NCI-H526 treated with DMSO at 0.1 percent for 48 hours (cell line): Measurements from ENCODE around the gene PYM1.
"Not testable (repeated sequence)": the region's sequence is repeated elsewhere in the genome, so short reads cannot be mapped to it uniquely, and the experiment has no call there.

Experiments
- DNase-seq: peaks from one replicate; lab custom pipeline; 2025; lab: John Stamatoyannopoulos, UW

The PYM1 gene

DNA sequence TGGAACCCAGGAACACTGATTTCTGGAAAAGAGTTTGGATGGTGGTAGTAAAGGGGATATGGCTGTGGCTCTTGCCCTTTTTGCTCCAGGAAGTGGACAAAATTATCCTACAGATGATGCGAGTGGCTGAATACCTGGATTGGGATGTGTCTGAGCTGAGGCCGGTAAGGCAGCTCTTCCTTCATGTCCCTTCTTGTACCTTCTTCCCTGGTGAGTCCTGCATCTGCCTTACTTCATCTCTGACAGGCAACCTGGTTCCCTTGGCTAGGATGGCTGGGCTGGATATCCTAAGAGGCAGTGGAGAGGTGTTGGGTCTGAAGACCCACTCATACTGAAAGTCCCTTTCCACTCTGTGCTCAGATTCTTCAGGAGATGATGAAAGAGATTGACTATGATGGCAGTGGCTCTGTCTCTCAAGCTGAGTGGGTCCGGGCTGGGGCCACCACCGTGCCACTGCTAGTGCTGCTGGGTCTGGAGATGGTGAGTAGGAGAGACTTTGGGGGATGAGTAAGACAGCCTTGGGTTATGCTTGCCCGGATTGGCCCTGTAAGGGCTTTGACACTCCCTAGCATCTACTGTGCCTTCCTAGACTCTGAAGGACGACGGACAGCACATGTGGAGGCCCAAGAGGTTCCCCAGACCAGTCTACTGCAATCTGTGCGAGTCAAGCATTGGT, 11.3 kb upstream of the PYM1 start:
- DNase-seq, result no peak

DNA sequence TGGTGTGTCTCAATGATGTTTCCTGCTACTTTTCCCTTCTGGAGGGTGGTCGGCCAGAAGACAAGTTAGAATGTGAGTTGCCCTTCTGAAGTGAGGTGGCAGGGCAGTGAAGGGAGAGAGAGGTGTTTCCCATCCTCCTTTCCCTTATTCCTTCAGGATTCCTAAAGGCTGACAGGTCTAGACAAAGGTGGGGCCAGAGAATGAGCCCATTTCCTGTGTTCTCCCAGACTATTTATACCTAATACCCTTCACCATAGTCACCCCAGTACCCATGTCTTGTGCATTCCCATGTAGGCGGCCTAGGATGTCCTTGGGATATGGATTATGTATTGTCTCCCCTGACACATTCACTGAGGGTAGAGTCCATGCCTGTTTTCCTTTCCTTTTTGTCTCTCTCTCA, 10.3 kb upstream of the PYM1 start:
- DNase-seq, result no peak

DNA sequence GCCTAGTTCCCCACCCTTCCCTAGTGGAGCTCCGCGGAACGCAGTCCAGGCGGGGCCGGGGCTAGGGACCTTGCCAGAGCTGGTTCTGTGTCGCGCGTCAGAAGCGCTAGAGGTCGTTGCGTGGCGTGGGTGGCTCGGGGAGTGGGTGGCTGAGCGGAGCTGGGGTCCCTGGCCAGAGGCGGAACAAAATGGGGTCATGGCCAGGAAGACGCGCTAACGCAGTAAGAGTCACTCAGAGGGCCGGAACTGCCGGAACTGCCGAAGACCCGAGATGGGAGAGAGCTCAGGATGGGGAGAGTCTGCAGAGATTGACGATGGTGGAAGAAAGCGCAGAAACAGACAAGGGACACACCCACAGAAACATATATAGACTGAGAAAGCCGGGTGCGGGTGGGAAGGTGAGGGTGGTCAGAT, 8.1 kb upstream of the PYM1 start:
- DNase-seq, result no peak

DNA sequence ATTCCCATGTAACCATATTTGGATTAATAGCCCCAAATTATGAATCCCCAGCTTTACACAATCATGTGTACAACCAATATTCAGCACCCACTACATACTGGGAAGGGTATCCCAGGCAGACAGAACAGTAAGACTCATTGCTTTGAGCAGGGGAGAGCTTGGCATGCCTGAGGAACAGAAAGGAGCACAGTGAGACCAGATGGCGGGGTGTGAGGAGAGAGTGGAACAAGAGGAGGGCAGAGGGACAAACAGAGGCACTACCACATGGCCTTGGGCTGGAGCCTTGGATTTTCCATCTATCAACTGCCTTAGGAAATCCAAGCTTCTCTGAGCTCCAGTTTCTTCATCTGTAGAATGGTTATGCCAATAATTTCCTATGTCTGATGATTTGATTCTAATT, 7.1 kb upstream of the PYM1 start:
- DNase-seq, result no peak

DNA sequence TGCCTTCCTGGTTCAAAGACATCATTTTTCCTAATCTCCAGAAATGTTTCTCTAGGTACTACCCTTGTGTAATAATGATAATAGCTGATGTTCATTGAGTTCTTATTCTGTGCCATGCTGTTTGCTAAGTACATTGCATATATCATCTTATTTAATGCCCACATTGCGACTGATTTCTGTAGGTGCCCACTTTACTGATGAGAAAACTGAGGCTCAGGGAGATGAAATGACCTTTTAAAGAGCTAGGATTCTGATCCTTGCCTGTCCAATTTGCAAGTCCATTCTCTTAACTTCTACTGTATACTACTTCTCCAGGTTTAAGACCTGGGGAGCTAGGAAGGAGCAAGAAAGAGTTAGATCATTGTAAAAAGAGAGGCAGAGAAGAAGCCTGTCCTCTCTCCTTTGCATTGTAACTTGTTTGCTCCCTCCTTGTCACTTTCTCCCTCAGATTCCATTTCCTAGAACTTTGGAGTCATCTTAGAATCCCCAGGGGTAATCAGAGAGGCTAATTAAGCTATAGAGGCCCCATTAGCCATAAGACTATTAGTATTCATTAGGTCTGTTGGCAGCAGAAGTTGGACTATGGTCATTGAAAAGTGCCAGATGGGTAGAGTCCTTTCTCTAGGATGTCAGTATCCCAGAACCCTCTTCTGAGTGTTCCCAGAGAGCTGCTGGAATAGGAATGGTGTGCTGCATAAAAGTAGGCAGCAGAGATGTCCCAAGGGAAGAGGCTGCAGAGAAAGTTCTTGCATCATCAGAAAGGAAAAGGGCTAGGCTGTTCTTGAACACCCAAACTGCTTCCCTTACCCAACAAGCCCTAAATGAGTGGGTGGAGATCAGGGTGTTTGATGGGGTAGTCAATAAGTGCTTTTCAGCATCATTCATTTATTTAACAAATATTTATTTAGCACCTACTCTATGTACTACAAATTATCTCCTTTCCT, 6.4 kb upstream of the PYM1 start:
- DNase-seq, result no peak

DNA sequence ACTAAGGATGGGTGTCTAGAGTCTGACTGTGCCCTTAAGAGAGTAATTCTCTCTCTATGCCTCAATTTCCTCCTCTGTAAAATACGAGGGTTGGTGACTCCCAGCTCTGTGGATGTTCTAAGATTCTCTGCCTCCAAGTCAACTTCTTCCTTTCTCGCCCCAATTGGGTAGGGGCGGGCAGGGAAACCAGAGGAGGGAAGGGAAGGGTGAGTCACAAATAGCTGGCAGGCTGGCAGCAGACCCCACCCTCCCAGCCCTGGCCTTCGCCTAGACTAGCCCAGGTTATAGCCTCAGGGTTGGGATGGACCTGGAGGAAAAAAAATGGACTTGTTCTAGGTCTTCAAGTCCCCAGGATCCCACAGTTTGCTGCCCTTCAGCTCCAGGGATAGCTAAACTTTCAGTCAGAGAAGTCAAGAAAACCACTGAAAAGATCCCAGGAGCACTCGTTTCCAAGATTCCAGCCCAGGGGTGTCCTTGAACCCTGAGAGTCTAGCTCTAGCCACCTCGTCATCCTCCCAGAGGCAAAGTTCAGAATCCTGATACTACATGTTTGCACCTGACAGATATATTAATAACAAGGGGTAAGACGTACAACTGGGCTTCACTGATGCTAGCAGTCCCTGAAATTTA, 5.6 kb upstream of the PYM1 start:
- no peak for DNase-seq

DNA sequence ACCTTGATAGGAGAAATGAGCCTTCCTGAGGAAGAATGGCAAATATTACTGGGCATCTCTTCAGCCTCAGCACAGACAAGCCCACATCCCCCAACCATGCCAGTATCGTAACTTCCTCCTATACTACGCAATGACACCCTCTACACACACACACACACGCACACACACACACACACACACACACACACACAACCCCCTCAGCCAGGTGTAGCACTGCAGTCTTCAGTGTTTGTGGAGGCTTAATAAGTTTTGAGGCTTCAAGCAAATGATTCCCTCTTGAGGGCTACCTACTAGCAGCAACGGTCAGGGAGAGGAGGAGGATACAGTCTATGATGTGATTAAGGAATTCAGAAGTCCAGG, 4.8 kb upstream of the PYM1 start:
- no peak for DNase-seq

DNA sequence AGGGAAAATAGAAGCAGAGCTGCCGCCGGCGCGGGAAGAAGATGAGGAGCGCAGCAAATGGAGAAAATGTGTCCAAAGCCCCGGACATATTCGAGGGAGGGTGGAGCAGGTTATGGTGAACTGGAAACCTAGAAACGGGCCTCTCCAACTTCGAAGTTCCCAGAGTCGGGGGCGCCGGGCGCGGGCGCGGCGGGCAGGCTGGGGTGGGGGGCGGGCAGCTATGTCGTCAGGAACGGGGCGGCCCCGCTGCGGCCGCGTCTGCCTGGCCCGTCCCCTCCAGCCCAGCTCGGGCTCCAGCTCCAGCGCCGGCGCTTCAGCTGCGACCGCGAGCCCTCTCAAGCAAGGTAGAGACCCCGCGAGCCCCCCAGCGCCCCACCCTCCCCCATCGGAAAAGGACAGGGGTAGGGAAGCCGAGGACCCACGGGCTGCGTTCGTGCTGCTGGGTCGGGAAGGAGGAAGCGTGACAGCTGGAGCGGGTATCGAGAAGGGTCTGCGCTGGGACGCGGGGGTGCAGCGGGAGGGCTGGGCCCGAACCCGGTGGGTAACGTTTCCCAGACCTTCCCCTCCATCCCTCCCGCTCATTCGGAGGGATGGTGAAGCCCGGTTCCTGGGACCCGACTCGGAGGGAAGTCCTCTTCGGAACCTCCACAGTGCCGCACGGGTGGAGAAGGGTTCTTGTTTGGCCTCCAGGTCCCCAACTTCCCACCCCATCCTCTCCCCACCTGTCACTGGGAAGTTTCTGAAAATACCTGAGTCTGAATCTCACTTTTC, 4.3 kb upstream of the PYM1 start:
- DNase-seq, result no peak

DNA sequence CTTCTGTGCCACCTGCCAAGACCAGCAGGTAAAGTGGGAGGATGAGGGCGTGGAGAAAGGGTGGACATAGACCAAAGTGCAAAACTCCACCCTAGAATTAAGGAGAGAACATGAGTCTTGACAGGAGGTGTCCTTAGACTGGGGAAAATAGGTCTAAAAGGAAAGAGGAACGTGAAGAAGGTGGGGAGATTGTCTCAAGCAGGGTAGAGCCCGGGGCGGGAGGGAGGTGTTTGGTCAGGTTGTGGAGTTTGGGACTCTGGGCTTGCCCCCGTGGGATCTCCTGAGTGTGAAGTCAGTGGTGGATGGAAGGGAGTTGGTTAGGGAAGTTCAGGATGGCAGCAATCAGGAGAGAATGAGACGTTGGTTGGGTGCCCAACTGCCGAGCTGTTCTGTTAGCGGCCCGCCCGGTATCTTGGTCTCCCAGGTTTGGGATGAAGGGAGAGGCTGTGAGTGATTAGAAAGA, 3.7 kb upstream of the PYM1 start:
- no peak for DNase-seq

DNA sequence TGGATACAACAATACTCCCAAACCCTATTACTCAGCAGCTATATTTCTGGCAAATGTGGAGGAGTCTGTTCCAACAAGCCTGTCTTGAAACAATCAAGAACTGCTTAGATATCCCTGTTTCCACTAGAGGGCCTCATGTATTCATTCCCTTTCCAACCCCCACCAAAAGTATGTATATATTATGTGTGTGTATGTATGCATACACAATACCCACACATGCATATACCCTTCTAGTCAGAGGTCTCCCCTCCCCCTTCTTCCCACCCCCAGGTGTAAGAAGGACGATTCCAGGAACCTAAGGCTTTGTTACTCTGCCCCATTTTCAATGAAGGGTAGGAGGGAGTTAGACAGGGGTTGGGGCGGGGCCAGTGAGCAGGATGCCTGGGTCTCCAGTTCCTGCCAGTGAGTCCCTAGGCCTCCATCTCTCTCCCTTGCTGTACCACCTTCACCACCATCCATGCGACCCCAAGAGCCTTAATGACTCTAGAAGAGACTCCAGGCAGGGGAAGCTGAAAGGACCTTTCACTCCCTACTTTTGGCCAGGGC, 3.1 kb upstream of the PYM1 start, which contains the start of gene DGKA:
TSS of gene DGKA (plus strand) at position 392 of the 546 bp plus-strand sequence. CDS start 5,342 bp downstream, outside the sequence.
- peak; percentile 60 for DNase-seq

DNA sequence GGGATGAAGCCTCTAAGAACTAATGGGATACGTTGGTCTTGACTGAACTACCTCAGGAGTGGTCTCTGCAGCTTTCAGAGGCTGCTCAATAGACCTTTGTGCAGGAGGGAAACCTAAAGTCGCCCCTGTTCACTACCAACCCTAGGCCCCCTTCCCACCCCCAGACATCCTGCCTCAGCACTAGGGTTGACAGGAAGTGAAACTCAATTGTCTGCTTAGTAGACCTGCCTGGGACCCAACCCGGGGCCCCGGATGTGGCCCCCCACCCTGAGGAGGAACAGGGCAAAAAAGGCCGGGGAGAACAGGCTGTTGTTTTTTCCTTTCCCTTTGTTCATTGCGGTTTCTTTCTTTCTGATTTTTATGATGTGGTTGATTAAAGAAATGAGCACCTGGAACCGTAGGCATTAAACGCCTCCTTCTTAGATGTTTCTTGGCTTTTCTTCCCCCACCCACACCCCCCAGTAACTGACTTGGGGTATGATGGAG, 1.7 kb upstream of the PYM1 start:
- no peak for DNase-seq

DNA sequence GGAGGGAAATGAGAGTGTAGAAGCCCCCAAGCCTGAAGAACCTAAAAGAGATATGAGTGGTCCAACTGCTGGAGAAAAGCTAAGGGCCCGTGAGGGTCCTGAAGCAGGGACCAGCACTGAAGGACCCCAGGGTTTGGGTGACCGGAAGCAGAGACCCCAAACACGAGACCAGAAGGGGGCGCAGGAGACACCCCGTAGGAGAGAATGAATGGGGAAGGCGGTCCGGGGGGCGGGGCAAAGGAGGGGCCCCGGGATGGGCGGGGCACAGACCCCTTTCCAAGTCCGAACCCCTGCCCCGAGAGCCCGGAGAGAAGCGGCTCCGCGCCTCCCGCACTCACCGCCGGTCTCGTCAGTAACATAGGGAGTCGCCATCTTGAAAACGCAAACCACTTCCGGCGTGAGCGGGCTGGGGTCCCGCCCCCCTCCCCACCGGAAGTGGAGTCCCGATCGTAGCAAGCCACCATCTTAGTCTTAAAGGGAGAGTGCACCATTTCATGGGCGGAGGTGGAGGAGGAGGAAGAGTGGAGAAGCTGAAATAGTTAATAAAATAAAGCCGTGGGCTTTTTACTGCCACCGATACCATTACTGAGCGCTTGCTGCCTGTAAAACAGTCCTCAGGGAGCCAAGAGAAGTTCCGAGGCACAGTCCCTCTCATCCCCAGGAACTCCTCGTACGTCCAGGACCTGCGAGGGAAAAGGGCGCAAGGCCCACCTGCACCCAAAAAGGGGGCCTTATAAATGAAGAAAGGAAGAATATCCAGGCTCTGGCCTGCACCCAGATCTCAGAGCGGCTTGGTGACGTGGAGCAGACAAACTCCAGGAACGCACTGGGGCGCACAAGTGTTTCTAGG, 731 bp downstream of the PYM1 start:
- DNase-seq, result peak; percentile 91

DNA sequence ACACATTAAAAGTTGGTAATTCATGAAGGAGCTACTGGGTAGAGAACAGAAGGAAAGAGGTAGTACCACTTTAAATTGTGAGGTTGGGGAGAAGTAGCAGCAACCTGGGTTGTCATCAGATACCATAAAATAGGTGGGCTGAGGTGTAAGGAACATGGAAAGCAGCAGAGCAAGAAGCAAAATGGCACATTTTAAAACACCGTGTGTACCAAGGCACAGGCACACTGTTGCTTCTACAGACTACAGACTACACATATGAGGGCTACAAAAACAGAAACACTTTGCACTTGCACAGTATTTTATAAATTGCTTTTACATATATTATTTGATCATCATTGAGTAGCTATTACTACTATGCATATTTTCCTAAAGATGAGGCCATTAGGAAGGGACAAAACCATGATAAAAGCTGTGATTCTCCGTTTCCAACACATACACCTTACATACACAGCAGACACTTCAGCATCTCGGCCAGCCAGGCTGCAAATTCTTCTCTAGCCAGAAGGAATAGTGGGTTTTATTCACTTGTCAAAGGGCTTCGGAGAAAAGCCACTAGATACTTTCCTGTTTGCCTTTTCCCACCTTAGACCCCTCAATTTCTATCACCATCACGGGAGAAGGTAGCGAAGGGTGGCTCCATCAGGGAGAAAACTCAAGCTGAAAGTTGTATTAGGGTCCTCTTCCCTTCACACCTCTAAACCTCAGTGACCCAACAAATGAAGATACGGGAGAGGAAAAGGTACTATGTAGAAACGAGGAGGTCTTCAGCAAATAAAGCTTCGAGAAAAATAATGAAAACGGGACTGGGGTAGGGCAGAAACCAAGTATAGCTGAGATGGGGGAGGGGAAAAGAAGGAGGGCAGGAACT, 1.6 kb downstream of the PYM1 start:
- no peak for DNase-seq

DNA sequence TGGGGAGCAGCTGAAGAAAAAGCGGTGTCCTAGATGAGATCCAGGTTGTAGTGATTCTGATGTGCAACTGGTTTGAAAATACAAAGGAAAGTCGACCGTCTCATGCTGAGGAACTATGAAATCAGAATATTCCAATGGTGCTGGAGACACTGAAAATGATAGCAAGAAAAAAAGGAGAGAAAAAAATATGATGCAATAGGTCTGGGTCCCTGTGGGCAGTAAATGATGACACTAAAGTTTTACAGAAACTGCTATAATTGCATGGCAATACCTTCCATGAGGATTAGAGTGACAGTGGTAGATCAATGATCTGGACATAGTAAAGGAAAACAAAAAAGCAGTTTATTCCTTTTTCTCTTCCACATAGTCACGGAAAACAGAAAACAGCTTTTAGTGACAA, 2.3 kb downstream of the PYM1 start:
- no peak for DNase-seq

DNA sequence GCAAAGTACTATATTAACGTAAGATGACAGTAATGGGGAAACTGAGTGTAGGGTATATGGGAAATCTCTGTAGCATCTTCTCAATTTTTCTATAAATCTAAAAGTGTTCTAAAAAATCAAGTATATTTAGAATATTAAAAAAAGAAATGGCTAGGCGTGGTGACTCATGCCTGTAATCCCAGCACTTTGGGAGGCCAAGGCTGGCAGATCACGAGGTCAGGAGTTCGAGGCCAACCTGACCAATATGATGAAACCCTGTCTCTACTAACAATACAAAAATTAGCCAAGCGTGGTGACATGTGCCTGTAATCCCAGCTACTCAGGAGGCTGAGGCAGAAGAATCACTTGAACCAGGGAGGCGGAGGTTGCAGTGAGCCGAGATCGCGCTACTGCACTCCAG, 4.0 kb downstream of the PYM1 start:
- not testable (repeated sequence) for DNase-seq

DNA sequence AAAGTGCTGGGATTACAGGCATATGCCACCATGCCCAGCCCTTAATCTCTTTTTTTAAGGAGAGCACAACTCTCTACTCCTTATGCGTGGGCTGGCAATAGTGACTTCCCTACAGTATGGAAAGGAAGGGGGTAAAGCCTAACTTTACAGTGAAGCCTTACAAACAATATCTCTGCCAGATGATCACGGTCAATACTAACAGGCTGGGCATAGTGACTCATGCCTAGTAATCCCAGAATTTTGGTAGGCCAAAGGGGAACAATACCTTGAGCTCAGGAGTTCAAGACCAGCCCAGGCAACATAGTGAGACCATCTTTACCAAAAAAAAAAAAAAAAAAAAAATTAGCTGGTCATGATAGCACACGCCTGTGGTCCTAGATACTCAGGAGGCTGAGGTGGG, 5.6 kb downstream of the PYM1 start:
- DNase-seq, result no peak

DNA sequence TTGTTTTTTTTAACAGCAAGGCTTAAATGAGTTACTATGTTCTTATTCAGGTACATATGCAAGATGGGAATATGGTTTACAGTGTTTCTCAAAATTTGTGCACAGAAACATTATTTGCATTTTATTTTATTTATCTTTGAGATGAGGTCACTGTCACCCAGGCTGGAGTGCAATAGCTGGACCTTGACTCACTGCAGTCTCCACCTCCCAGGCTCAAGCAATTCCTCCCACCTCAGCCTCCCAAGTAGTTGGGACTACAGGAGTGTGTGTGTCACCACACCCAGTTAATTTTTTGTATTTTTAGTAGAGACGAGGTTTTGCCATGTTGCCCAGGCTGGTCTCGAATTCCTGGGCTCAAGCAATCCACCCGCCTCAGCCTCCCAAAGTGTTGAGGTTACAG, 8.7 kb downstream of the PYM1 start:
- DNase-seq, result not testable (repeated sequence)

DNA sequence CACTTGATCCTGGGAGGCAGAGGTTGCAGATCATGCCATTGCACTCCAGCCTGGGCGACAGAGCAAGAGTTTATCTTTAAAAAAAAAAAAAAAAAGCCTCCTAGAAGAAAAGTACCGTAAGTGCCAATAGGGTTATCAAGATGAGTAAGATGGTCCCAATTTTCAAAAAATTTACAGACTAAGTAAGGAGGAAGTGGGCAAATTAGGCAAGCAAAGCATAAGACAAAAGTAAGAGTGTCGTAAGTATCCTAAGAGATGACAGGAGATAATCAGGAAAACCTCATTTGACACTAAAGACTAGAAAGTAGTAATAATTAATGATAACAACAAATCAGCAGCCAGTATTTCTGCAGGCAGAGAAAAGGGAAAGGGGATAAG, 12.2 kb downstream of the PYM1 start:
- no peak for DNase-seq

DNA sequence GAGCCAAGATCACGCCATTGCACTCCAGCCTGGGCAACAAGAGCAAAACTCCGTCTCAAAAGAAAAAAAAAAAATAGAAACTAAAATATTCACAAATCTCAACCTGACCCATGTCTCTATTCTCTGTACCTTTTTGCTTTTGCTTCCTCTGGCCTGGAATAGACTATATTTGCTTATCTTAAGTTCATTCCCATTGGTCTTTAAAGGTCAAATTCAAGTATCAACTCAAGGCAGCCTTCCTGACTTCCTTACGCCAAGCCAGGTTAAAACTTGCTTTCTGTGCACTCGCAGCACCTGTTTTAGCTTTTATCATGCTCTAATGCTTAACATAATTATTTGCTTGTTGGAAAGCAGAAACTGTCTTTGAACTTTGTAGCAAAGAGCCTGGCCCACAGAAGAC, 14.8 kb downstream of the PYM1 start:
- no peak for DNase-seq

DNA sequence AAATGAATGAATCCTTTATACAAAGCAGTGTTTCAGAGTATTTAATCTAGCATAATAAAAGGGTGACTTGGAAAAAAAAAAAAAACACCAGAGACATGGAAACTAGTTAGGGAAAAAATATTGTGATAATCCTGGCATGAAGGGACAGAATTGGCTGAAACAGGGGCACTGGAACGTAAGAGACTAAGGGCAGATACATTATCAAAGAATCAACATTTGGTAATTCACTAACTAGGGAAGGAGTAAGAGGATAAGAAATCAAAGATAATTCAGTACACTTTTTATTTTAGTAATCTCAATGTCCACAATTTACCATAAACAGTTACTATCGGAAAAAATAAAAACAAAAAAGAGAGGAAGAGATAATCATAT, 18.2 kb downstream of the PYM1 start:
- no peak for DNase-seq
